HG02610 (cell line): Measurements from ENCODE around the gene SDC3.
A peak's percentile ranks its signal among the peaks of the same experiment; 100 is the strongest.
"Not testable (repeated sequence)": the region's sequence is repeated elsewhere in the genome, so short reads cannot be mapped to it uniquely, and the experiment has no call there.

Source experiments
- ATAC-seq: cut with Tn5 transposase; IDR thresholded peaks from one replicate; pipeline ENCODE4 v1.9.1; 2021; ENCODE audit warnings: mild to moderate bottlenecking, moderate library complexity; ENCODE audit not compliant: unreplicated experiment

The SDC3 gene

GRCh38 chr1:30877205-30877912 lies 31.2 kb downstream of the SDC3 start:
- no peak for ATAC-seq

- no peak for ATAC-seq
Observed at GRCh38 chr1:30876451-30877204, 31.9 kb downstream of the SDC3 start.

DNA sequence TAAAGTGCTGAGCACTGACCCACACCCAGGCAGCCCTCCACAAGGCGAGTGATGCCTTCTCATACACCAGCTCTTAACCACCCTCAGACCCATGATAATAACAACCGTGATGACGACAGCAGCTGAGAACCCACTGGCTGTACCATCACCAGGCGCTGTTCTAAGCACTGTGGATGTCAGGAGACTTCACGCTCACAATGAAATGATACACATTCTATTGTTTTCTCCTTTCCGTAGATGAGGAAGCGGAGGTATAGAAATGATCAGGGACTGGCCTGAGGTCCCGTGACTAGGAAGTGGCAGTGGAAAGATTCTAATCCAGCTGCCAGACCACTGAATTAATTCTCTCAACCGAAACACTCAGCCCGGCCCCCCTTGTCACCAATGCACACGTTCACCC lies 32.6 kb downstream of the SDC3 start:
- no peak for ATAC-seq

- no peak for ATAC-seq
Observed at GRCh38 chr1:30875197-30875596, 33.4 kb downstream of the SDC3 start.

DNA sequence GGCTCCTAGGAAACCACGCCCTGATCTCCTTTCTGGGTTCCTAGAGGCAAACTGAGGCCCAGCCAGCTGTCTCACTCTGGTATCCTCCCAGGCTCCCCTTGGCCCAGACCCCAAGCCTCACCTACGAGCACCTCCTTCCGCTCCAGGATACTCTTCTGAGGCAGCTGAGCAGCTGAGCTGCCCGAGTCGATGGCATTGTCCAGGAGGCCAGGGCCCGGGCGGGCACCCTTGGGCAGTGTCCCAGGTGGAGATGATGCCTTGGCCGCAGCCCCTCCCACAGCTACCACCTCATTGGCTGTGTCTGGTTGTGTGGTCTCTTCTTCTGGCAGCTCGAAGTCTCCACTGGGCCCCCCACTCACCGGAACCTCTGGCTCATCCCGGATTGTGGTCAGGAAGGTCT lies 34.4 kb downstream of the SDC3 start:
- ATAC-seq, result no peak

DNA sequence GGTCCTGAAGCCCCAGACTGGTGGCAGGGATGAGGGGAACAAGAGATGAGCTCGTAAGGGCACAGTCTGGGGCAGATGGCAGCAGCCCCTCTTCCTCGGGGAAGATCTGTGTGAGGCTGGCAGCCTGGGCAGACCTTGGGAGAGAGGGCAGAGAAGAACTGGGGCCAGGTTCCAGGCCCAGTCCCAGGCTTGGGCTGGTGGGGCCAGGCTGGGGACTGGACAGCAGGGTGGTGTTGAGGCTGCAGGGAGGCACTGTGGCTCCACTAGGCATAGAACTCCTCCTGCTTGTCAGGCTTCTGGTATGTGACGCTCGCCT lies 35.7 kb downstream of the SDC3 start:
- no peak for ATAC-seq

GRCh38 chr1:30872033-30872947 lies 36.3 kb downstream of the SDC3 start:
- no peak for ATAC-seq

- ATAC-seq, result no peak
Observed at GRCh38 chr1:30871276-30871871, 37.2 kb downstream of the SDC3 start.

GRCh38 chr1:30870656-30871055 lies 37.9 kb downstream of the SDC3 start:
- ATAC-seq, result no peak

DNA sequence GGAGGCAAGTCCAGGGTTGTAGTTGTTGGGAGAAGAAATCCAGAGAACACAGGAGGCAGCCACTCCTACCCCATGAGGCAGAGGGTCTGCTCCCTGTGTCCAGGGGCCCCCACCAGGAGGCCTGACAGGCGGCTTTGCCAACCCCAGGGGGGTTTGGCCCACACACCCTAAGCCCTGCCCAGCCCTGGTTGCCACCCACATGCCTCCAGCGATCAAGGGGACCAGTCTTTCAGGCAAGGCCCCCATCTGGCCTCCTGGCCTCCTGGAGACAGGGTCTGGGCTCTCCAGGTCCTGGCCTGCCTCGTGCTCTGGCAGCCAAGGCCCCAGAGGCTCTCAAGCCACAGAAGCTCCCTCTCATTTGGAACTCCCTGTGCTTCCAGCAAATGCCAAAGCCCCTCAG lies 38.5 kb downstream of the SDC3 start:
- no peak for ATAC-seq

DNA sequence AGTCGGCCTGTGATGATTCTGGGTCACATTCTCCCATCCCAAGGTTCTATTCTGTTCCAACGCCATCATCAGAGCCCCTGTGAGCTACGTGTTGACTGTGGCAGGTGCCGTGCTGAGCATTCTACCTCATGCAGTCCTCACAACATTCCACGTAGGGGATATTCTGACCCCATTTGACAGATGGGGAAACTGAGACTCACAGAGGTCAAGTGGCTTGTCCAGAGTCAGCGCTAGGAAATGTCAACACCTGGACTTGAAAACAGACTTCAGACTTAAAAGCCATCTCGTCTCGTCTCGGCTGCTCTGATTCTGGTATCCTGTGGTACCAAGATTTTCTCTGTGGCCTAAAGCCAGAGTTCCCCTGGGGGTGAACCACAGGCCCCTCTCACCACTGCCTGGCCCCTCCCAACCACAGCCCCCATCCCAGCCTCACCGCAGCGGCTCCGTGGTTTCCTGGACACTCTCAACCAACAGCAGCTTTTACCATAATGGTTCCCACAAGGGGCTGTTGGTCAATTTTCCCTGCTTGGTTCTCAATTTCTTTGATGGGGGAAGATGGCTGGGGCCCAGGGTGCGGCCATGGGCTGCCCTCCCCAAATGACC lies 39.6 kb downstream of the SDC3 start:
- peak; percentile 57 for ATAC-seq

DNA sequence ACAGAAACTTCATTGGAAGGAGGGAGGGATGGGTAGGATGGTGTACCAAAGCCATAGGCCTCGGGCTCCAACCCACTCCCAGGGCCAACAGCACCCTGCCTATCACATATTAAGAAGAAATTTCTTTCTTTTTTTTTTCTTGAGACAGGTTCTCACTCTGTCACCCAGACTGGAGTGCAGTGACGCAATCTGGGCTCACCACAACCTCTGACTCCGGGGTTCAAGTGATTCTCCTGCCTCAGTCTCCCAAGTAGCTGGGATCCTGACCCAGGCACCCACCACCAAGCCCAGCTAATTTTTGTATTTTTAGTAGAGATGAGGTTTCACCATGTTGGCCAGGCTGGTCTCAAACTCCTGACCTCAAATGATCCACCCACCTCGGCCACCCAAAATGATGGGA lies 40.5 kb downstream of the SDC3 start:
- not testable (repeated sequence) for ATAC-seq

DNA sequence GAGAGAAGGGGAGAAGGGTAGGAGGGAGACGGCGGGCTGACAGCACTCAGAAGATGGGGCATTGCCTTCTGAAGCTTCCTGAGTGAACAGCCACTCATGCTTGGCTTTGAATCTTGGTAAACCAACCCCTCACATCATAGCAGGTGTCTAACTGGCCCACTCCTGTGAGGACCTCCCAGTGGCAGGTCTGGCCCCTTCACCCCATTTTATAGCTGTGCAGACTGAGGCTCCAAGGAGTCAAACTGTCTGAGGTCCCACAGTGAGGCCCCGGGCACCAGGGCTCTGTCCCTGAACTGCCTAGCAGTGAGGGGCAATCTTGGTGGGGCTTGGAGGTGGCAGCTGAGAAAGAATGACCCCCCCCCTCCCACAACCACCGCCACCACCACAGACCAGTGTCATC lies 41.0 kb downstream of the SDC3 start:
- no peak for ATAC-seq

GRCh38 chr1:30866594-30866993 lies 42.0 kb downstream of the SDC3 start:
- ATAC-seq, result no peak

DNA sequence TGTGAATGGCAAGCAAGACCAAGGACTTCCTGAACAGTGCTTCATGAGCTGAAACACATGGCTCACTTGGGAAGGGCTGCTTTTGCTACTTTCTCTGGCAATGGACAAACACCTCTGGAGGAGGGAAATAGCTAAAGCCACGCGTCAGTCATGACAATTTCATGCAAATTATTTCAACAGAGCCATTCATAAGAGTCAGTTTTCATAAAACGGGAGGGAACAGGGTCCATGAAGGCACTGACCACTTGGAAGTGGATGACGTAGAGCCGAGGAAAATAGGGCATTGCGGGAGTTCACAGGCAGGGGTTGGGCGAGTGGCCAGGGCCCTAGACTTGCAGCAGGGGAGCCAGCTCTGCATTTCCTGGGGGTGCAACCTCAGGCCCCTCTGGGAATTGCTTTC lies 43.9 kb downstream of the SDC3 start:
- no peak for ATAC-seq

- no peak for ATAC-seq
Observed at GRCh38 chr1:30863858-30864604, 44.5 kb downstream of the SDC3 start.

- ATAC-seq, result no peak
Observed at GRCh38 chr1:30860320-30860652, 48.3 kb downstream of the SDC3 start.

GRCh38 chr1:30857964-30858363 lies 50.6 kb downstream of the SDC3 start:
- no peak for ATAC-seq

GRCh38 chr1:30857062-30857461 lies 51.5 kb downstream of the SDC3 start:
- ATAC-seq, result no peak

DNA sequence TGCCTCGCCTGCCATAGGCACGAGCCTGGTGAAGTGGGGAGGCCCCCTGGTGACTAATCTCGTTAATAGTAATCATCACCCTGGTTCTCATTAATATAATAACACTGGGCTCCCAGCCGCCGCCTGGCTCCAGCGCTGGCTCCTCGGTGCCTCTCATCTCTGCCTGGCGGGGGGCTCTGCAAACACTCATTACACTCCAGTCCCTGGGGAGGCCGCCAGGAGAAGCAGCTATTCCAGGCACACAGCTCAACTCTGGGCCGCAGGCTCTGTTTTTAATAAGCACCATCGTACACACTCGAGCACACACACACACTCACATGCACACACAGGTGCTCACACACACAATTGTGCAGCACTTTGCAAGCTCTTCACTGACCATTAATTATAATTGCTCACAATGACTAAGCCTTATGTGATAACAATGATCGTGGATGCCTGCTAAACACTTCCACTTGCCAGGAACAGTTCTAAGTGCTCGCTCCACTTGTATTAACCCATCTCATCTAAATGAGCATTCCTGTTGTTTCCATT lies 52.2 kb downstream of the SDC3 start:
- no peak for ATAC-seq
